Loucy (cell line): ENCODE results near the gene ATOH1.

Experiments
- CTCF ChIP-seq: fragments of 200-600 bp; sonication (generic); conservative IDR thresholded peaks from 2 replicates; pipeline ENCODE4 v1.5.1; 2014; ENCODE audit warnings: mild to moderate bottlenecking, antibody characterized with exemption, low read length
- EZH2phosphoT487 ChIP-seq: fragments of 200-600 bp; IDR thresholded peaks from 2 replicates; pipeline ENCODE4 v1.6.1; 2018; ENCODE audit warnings: antibody characterized with exemption, mild to moderate bottlenecking, moderate library complexity, borderline replicate concordance

- TF ChIP-seq CTCF (no peak), EZH2phosphoT487 (no peak)
These were observed at the start of gene ATOH1 for GRCh38 chr4:93828332-93828994.
